Measurements from ENCODE around the gene EFNB2. TPM values are rescaled to one million over a fixed set of nuclear protein-coding genes. Genes with fewer than 3 reads are reported as not detected.

EFNB2 gene
- total RNA-seq, 1 experiment from 2014 or later: 17.5 TPM

DNA sequence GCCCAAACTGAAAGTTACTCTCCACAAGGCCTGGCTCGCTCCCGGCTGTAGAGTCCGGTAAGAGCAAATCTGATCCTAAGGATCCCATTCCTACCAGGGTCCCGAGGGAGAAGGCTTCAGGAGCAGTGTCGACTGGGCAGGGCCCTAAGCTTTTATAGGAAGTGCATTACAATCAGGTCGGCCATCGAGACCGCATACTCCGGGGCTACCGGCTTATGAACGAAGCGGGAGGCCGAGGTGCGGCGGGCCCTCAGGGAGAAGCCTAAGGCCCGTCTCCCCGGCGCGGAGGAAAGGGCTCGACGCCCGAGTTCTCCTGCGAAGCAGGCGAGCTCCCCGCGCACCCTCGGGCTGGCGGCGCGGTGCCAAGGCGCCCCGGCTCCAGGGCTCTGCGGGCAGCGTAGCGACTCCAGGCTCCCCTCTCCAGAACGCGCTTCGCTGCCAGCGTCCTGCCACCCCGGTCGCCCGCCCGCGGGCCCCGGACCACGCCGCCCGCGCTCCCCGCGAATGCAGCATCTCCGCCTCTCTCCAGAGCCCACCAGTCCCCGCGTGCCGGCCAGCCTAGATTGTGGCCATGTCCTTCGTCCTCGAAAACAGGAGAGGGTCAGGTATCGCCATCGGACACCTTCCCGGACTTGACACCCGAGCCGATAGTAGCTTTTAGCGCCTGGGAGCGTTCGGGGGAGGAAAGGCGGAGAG lies 1.4 kb downstream of the EFNB2 start:
- Histone ChIP-seq H3K36me3 (ENCODE audit: low read depth) (0 out of 2 replicates have a peak, but pooled peaks cover 6% of the 10 kb centered on the region), H3K9me3 (ENCODE audit: insufficient read depth, low read depth) (no peaks in the 10 kb centered on the region), H3F3A (ENCODE audit: insufficient read depth, low read depth) (peaks cover 29% of the 10 kb centered on the region), H3K27ac (peak overlapping the region; percentile 83), H2AFZ (peak overlapping the region; percentile 76), H3K4me1 (replicated peaks; ENCODE audit: insufficient read depth) (peaks cover 32% of the 10 kb centered on the region), H3K79me2 (ENCODE audit: low read depth) (peaks cover 57% of the 10 kb centered on the region), H3K4me2 (peak overlapping the region; percentile 96), H4K20me1 (ENCODE audit: insufficient read depth) (no peaks in the 10 kb centered on the region; the same call in 1 of the 2 replicates), H3K27me3 (ENCODE audit: insufficient read depth, low read depth) (no peaks in the 10 kb centered on the region), H3K4me3 (peak overlapping the region; percentile 72), H3K9me2 (ENCODE audit: insufficient read depth) (no peaks in the 10 kb centered on the region)
- ChIA-PET POLR2A (ENCODE audit: unreplicated experiment) (no interaction called here), CTCF (interaction anchor here (0.8 kb wide), 1 partner anchor 639 kb away, joined by 9 read pairs; no protein-coding TSS in a partner anchor)
- intact Hi-C loops (cut with micrococcal nuclease; ENCODE audit: unreplicated experiment): loop anchor here (1.0 to 10.0 kb wide), 10 partner anchors 243 to 1963 kb away; no protein-coding TSS in a partner anchor
- BruUV-seq (replicated peaks): no TSS peak
- DNase-seq: peak; percentile 54 to 60
- TF ChIP-seq, protein P1, sequence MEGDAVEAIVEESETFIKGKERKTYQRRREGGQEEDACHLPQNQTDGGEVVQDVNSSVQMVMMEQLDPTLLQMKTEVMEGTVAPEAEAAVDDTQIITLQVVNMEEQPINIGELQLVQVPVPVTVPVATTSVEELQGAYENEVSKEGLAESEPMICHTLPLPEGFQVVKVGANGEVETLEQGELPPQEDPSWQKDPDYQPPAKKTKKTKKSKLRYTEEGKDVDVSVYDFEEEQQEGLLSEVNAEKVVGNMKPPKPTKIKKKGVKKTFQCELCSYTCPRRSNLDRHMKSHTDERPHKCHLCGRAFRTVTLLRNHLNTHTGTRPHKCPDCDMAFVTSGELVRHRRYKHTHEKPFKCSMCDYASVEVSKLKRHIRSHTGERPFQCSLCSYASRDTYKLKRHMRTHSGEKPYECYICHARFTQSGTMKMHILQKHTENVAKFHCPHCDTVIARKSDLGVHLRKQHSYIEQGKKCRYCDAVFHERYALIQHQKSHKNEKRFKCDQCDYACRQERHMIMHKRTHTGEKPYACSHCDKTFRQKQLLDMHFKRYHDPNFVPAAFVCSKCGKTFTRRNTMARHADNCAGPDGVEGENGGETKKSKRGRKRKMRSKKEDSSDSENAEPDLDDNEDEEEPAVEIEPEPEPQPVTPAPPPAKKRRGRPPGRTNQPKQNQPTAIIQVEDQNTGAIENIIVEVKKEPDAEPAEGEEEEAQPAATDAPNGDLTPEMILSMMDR (conservative IDR thresholded peaks at IDR 0.05): no peak
- no peak for TF ChIP-seq EZH2 (IDR thresholded peaks at IDR 0.05; ENCODE audit: low read depth)

DNA sequence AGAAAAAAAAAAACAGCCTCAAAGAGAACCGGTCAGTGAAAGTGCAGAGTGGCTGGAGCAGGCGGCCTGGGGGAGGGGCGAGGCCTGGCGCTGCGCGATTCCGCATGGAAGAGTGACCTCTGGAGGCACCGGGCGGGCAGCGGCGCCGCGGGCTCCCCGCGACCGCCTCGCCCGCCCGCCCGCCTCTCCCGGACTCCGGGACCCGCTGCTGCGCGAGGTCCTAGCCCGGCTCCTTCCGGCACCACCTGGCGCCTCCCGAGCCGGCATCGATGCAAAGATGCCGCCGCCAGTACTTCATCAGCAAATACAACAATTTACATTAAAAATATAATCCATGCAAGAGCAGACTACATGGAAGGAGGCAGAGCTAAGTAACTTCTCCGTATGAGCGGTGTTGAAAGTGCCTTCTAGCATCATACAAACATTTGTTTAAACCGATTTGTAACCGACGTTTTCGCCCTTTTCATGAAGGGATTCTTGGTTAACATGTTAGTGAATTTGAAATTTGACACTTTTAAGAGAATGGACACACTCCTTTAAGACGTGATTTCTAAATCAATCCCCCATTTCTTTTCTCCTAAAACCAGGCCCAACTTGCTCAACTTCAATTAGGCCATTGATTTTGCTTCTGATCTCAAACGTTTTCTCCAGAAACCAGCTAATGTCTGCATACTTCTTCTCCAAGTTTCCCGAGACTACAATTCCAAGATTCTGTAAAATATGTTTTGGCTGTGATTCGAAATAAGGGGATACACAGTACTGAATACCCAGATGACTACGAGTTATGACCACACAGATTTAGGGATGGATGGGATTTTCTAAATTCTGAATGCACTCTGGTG lies 2.1 kb downstream of the EFNB2 start:
- peaks cover 34% of the 10 kb centered on the region for H3K4me1 ChIP-seq (replicated peaks; ENCODE audit: insufficient read depth)
- BruUV-seq (replicated peaks): TSS peak; percentile 19
- TF ChIP-seq, protein P1 (conservative IDR thresholded peaks at IDR 0.05): peak; percentile 66; the same call in 1 of the 2 replicates
- TF ChIP-seq EZH2 (IDR thresholded peaks at IDR 0.05; ENCODE audit: low read depth): no peak
- H3K27ac ChIP-seq: peak overlapping the region; percentile 83
- H3K4me3 ChIP-seq: peak overlapping the region; percentile 72
- no peaks in the 10 kb centered on the region; the same call in 1 of the 2 replicates for H4K20me1 ChIP-seq (ENCODE audit: insufficient read depth)
- H3K4me2 ChIP-seq: peak overlapping the region; percentile 96
- H3F3A ChIP-seq (ENCODE audit: insufficient read depth, low read depth): peaks cover 29% of the 10 kb centered on the region
- H3K36me3 ChIP-seq (ENCODE audit: low read depth): peaks cover 10% of the 10 kb centered on the region; the same call in 1 of the 2 replicates
- H3K9me2 ChIP-seq (ENCODE audit: insufficient read depth): no peaks in the 10 kb centered on the region
- peak; percentile 75 to 91 for DNase-seq
- CTCF ChIA-PET: interaction anchor here (0.7 kb wide), 1 partner anchor 536 kb away, joined by 11 read pairs; no protein-coding TSS in a partner anchor
- intact Hi-C loops (cut with micrococcal nuclease; ENCODE audit: unreplicated experiment): loop anchor here (1.0 to 10.0 kb wide), 10 partner anchors 243 to 1962 kb away; no protein-coding TSS in a partner anchor
- no peaks in the 10 kb centered on the region for H3K9me3 ChIP-seq (ENCODE audit: insufficient read depth, low read depth)
- POLR2A ChIA-PET (ENCODE audit: unreplicated experiment): interaction anchor here (0.5 kb wide), 1 partner anchor 26 kb away, joined by 3 read pairs; no protein-coding TSS in a partner anchor
- H2AFZ ChIP-seq: peak overlapping the region; percentile 76
- H3K27me3 ChIP-seq (ENCODE audit: insufficient read depth, low read depth): no peaks in the 10 kb centered on the region
- H3K79me2 ChIP-seq (ENCODE audit: low read depth): peaks cover 64% of the 10 kb centered on the region
